RWPE1 (cell line): Measurements from ENCODE around the gene CRB2.

ENCODE experiments used
- CTCF ChIA-PET: fragments of 350-600 bp; sonication (Branson Sonifier 250); formaldehyde crosslinking; extraction: SDS; loops from one replicate; lab custom pipeline; 2021; lab: Yijun Ruan, JAX
- POLR2A ChIA-PET: fragments of 400-600 bp; formaldehyde crosslinking; extraction: SDS; loops from one replicate; lab custom pipeline; 2020; ENCODE audit warnings: antibody characterized with exemption; ENCODE audit not compliant: low non-redundant PET; lab: Yijun Ruan, JAX
- DNase-seq: peaks from one replicate; pipeline ENCODE4 v3.0.0; 2012; ENCODE audit warnings: low spot score
- H3K27ac ChIP-seq: fragments of 450-650 bp; 2 replicates; pipeline ENCODE4 v1.5.1; 2017
- CTCF ChIP-seq: fragments of 450-650 bp; conservative IDR thresholded peaks from 2 replicates; pipeline ENCODE4 v1.5.1; 2017; ENCODE audit warnings: low read depth, mild to moderate bottlenecking

Gene CRB2

GRCh38 chr9:123361086-123361730 lies 5.2 kb downstream of the CRB2 start:
- DNase-seq = no peak
- ChIA-PET CTCF (interaction anchor here (1.2 to 1.6 kb wide), 2 partner anchors 11 to 25 kb away, joined by 3 to 6 read pairs; no protein-coding TSS in a partner anchor), POLR2A (interaction anchor here (0.6 kb wide), 1 partner anchor 542 kb away, joined by 3 read pairs; no protein-coding TSS in a partner anchor)
- H3K27ac ChIP-seq = peak overlapping the region; percentile 3; the same call in 1 of the 2 replicates
- no peak for TF ChIP-seq CTCF

- no peak for DNase-seq
- ChIA-PET POLR2A (no interaction called here), CTCF (interaction anchor here (0.6 to 1.6 kb wide), 3 partner anchors 12 to 863 kb away, joined by 3 to 7 read pairs (median 6); no protein-coding TSS in a partner anchor)
- TF ChIP-seq CTCF = no peak
- no peak overlapping the region for H3K27ac ChIP-seq
These were observed 5.9 kb downstream of the CRB2 start for GRCh38 chr9:123361731-123362510.

GRCh38 chr9:123362856-123363255 lies 6.9 kb downstream of the CRB2 start:
- H3K27ac ChIP-seq = no peak overlapping the region
- DNase-seq = no peak
- no peak for TF ChIP-seq CTCF
- ChIA-PET POLR2A (no interaction called here), CTCF (interaction anchor here (0.5 to 2.9 kb wide), 4 partner anchors 8 to 864 kb away, joined by 3 to 11 read pairs (median 3); no protein-coding TSS in a partner anchor)

GRCh38 chr9:123364241-123364824 lies 8.3 kb downstream of the CRB2 start:
- CTCF ChIA-PET = interaction anchor here (0.6 to 2.9 kb wide), 3 partner anchors 9 to 1346 kb away, joined by 3 to 11 read pairs (median 3); no protein-coding TSS in a partner anchor

GRCh38 chr9:123365287-123365880 lies 9.4 kb downstream of the CRB2 start:
- H3K27ac ChIP-seq = no peak overlapping the region
- CTCF ChIA-PET = interaction anchor here (2.9 kb wide), 1 partner anchor 10 kb away, joined by 11 read pairs; no protein-coding TSS in a partner anchor
- TF ChIP-seq CTCF = no peak; the same call in 1 of the 2 replicates
- DNase-seq = no peak
- POLR2A ChIA-PET = no interaction called here

More at GRCh38 chr9:123364241-123364824, 8.3 kb downstream of the CRB2 start:
- no peak for DNase-seq
- H3K27ac ChIP-seq = no peak overlapping the region
- no peak for TF ChIP-seq CTCF
- POLR2A ChIA-PET = no interaction called here
